GM18526 (cell line): ENCODE measurements around the gene DAGLA.
A peak's percentile ranks its signal among the peaks of the same experiment; 100 is the strongest.

ENCODE experiments used
- POLR2A ChIP-seq: IDR thresholded peaks from 3 replicates; pipeline ENCODE4 v1.6.1; 2011; ENCODE audit not compliant: insufficient read length; ENCODE audit errors: extremely low read depth

The DAGLA gene

DNA sequence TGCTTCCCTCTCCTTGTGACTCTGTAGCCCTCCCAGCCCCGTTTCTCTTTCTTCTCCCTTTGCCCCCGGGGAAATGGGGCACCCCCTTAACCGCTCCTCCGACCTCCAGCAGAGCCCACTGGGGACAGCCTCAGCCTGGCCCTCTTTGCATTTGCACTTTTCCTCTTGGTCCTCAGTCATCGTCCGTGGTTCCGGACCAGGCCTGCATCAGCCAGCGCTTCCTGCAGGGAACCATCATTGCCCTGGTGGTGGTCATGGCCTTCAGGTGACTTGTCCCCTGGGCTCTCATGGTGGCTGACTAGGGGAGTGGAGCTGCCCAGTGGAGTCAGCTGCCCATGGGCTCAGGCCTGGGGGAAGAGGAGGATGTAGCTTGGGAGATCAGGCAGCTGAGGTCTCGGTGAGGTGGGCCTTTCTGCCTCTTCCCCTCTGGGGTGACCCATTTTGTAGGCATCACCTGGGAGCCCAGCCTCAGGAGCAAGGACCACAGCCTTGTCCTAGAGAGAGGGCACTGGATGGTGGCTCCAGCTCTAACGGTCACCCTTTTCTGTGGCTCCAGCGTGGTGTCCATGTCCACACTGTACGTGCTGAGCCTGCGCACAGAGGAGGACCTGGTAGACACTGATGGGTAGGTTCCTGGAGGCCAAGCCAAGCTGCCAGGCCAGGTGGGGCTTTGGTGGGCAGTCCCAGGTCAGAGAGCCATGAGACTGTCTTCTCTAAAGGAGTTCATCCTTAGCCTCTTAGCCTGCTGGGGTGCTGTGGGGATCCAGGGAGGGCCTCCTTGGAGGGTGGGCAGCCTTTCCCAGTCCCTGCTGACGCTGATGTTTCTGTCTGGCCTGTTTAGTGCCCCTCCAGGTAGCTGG, 99.7 kb downstream of the DAGLA start:
- no peak for TF ChIP-seq POLR2A

DNA sequence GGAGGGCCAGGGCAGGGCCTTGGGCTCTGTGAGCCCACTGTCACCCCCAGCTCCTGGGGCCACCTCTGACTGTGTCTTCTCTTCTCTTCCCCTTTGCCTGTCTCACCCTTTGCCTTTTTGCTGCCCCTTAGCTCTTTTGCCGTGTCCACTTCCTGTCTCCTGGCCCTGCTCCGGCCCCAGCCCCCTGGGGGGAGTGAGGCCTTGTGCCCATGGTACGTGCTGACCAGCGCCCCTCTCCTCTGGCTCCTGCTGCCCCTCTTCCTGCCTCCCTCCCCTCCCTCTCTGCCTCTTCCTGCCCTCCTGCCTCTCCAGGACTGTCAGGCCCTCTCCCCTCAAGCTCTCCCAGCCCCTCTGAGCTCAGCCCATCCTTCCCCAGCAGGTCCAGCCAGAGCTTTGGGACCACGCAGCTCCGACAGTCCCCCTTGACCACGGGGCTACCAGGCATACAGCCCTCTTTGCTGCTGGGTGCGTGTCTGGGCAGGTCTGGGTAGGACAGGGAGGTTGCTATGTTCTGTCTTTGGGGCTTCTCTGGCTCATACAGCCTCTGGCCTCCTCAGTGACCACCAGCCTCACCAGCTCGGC, 100.5 kb downstream of the DAGLA start:
- no peak for TF ChIP-seq POLR2A

DNA sequence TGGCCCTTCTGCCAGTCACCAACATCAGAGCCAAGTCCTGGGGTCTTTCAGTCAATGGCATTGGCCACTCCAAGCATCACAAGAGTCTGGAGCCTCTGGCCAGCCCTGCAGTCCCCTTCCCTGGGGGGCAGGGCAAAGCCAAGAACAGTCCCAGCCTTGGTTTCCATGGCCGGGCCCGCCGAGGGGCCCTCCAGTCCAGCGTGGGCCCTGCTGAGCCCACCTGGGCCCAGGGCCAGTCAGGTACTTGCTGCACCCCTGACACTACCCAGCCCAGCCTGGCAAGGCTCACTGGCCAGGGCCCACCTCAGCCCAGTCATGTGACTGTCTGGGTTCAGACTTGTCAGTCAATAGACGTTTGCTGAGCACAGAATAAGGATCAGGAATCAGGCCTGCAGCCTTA, 101.4 kb downstream of the DAGLA start:
- no peak for TF ChIP-seq POLR2A

DNA sequence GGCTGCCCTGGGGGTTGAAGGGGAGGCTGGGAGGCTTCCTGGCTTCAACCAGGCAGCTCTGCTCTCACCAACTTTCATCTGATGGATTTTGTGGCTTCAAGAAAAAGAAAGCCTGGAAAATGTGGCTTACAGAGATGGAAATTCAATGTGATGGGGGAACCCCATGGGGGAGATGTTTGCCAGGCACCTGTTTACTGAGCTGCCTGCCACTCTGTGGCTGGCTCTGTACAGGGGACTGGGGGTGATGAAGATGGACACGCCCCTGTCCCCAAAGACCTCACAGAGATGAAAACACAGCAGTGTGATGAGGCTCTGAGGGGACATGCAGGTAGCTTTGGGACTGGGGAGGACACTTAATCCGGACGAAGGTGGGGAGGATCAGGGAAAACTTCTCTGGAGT, 102.1 kb downstream of the DAGLA start:
- TF ChIP-seq POLR2A: no peak

DNA sequence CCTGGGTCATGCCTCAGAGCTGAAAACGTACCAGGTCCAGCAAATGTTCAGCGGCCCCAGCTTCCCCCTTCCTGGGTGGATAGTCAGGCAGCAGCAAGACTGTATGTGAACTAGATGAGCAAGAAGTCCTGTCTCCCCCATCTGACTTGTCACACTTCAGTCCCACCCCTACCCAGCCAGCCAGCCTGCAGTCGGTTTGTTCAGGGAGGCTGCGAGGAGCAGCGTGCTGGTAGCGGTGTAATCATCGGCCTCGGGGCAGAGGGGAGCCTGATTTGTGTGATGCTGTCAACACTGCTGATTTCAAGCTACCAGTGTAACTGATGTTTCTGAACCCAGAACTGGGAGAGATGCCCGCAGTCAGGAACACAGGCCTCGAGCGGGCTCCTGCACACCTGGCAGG, 102.7 kb downstream of the DAGLA start:
- no peak for TF ChIP-seq POLR2A

DNA sequence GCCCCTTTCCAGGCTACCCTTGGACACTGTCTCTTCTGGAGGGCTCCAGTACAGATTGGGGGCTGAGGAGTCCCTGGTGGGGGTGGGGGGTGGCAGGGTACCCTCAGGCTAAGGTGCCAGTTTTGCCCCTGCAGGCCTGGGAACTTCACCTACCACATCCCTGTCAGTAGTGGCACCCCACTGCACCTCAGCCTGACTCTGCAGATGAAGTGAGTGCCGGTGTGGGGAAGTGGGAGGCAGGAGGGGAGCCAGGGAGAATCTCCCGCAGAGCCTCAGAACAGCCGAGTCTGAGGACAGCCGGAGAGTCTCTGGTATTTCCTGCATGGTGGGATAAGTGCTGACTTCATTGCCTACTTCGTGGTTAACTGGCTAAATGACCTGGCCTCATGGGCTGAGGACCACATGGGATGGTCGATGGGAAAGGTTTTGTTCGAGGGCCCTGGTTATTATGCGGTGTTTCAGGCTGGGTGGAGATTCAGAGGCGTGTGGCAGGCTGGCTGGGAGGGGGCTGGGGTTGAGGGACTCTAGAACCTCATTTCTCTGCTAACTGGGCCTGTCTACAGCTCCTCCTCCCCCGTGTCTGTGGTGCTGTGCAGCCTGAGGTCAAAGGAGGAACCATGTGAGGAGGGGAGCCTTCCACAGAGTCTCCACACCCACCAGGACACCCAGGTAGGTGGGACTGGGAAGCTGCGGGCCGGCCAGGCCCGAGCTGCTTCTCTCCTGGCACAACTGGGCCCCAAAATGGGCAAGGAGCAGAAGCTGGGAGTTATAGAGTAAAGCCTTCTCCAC, 103.7 kb downstream of the DAGLA start:
- no peak for TF ChIP-seq POLR2A

DNA sequence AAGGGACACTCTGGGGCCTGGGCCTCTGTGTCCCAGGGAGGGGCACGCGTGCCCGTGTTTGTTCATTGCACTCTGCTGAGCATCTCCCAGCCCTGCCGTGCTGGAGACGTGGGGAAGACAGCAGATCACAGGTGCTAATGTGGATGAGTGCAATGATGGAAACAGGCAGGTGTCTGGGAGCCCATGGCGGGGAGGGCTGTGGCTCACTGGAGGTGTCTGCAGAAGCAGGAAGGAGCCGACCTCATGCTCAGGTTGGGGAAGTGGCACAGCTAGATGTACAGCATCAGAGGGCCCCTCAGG, 104.3 kb downstream of the DAGLA start:
- TF ChIP-seq POLR2A: no peak

DNA sequence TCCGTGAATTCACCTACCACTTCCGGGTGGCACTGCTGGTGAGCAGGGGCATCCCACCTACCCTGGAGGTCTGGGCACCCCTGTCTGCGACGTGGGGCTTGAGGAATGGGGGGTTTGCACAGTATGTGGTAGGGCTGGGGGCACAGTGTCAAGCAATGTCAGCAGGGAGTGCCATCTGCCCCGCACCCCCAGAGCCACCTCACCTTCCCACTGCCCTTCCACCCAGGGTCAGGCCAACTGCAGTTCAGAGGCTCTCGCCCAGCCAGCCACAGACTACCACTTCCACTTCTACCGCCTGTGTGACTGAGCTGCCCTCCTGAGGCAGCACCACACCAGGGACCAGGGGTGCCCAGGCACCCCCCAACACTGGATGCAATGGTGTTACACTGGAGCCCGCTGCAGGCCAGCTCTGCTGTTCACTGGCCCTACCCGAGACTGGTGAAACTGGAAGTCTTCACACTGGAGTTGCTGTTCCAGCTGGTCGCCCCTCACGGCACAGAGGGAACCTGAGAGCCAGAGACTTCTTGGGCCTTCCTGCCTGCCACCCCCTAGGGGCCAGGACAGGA, 105.7 kb downstream of the DAGLA start:
- TF ChIP-seq POLR2A: no peak

DNA sequence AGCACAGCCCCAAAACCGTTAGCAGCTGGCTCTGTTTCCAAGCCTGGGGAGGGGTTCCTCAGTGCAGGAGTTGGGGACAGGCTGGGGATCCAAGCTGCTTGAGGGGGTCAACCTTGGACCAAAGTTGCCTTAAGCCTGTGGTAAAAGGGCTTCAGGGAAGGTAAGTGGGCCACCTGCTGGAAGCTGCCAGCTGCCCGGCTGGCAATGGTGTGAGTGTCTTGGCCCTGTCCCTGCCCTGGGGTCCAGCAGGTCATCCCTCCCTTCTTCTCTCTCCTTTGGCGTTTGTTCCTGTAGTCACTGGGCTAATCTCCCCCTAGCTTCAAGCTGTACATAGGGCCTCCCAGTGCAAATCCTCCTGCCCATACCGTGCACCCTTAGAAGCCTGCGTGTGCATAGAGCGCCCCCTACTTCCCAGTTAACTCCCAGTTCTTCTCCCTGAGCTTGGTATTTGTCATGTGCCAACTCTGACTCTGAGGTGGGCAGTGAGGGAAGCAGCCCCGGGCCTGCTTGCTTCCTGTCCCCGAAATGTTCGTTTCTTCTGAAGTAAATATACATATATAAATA, 107.8 kb downstream of the DAGLA start:
- TF ChIP-seq POLR2A: no peak

DNA sequence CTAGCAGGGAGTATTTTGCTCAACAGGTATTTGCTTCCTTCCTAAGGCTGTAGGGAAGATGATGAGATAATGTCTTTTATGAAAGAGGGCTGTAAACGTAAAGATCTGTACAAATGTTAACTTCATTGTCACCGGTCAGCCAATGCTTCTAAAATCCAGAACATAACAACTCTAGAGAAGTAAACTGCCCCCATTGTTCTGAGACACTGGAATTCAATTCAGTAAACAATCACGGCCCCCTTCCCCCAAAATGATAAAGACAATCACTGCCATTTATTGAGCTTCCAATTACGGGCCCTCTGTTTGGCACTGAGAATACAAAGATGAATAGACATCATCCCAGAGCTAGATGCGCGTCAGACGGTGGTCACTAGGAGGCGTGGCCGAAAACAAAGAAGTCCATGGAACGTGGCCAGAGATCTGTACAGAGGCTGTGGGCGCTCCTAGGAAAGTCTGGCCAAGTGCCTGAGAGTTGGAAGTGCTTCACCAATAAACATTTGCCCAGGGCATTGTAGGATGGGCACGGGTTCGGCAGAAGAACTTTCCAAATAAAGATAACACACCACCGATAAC, 111.6 kb downstream of the DAGLA start:
- TF ChIP-seq POLR2A: no peak

DNA sequence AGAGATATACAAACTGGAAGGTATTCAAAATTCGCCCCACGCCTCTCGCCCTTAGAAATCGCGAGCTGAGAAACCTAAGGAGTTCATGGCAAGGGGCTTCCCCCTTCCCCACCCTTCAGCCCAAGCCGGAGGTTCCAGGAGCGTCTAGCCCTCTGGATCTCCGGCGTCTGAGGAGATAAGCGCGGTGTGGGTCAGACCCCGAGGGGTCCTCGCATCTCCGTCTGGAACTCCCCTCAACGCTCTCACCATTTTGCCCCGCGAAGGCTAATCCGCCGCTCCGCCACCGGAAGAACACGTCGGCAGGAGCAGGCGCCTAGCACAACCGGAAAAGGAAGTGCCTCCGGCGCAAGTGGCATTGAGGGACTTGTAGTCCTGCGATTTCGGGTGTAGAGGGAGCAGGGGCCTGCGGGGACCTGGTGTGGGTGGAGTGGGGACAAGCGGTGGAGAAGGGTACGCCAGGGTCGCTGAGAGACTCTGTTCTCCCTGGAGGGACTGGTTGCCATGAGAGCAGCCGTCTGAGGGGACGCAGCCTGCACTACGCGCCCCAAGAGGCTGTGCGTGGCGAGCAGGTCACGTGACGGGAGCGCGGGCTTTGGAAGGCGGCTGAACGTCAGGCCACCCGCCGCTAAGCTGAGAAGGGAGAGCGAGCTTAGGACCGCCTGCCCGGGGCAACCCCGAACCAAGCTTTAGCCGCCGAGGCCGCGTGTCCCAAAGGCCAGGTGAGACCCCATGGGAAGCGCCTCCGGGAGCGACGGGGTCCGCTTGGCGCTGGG, 112.3 kb downstream of the DAGLA start, which contains the start of the genes FEN1 and TMEM258:
Gene FEN1, plus strand, starts transcription at position 602 of the 773 bp plus-strand sequence. CDS start 2,451 bp downstream, outside the sequence.
Gene TMEM258, minus strand, starts transcription at position 290 of the 773 bp plus-strand sequence. Its CDS starts 41 bp downstream, at position 249.
- TF ChIP-seq POLR2A: peak; percentile 86

DNA sequence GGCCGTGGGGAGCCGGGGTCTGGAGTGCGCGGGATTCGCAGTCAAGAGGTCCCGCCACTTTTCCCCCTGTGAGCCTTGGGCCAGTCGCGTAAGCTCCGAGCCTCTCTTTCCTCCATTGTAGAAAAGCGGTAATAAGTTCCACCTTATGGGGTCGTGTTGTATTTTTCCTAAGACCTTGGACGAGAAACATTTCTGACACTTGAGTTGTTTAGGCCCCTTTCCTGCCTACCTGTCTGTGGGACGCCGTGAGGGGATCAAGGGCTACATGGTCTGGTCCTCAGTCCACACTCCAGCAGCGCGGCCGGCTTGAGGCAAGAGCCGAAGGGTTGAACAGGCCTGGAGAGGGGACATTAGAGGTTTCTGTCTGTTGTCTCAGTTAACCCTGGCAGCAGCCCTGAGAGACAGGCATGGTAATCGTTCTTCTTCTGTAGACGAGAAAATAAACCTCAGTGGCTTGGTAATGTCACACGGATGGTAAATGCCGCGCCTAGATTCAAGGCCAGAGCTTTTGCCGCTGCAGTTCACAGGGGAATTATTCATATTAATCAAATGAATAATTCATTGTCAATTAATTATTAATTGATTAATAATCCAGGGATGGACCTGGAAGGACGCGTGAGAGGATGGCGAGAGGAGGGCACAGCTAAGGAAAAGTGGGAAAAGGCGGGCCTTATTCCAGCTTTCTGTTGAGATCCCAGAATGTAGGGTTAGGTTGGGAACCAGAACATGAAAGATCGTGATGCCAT, 113.1 kb downstream of the DAGLA start:
- TF ChIP-seq POLR2A: no peak

DNA sequence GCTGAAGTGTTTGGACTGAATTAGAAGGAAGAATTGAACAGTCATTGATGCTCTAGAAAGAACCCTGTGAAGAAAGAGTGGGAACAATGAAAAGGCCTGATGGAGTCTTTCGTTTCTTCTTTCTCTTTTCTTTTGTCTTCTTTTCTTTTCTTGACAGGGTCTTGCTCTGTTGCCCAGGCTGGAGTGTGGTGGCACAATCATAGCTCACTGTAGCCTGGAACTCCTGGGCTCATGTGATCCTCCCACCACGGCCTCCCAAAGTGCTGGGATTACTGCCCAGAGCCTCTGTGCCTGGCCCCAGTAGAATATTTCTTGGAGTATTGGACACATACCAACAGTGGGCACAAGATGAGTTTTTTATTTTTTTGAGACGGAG, 113.6 kb downstream of the DAGLA start:
- no peak for TF ChIP-seq POLR2A

DNA sequence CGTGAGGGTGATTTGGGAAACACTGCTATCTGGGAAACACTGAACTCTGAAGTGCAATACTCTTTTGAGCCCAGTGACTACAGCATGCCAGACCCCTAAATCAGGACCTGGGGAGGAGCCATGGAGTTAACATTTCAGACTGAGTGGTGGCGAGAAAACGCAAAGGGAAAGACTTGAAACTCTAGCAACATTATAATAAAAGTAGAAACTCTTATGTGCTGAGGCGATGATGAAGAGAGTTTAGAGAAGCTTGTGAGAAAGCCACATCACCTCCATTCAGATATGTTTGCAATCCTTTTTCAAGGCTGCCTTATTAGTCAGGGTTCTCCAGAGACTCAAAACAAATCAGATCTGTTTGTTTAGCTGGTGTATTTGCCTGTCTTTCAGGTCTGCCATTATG, 114.4 kb downstream of the DAGLA start:
- TF ChIP-seq POLR2A: no peak

DNA sequence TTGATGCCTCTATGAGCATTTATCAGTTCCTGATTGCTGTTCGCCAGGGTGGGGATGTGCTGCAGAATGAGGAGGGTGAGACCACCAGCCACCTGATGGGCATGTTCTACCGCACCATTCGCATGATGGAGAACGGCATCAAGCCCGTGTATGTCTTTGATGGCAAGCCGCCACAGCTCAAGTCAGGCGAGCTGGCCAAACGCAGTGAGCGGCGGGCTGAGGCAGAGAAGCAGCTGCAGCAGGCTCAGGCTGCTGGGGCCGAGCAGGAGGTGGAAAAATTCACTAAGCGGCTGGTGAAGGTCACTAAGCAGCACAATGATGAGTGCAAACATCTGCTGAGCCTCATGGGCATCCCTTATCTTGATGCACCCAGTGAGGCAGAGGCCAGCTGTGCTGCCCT, 115.3 kb downstream of the DAGLA start:
- no peak for TF ChIP-seq POLR2A
